Right cardiac atrium (tissue), 5 donors: Measurements from ENCODE around the gene CDKN2D. TPM values are rescaled to one million over a fixed set of nuclear protein-coding genes. Genes with fewer than 3 reads are reported as not detected.

Experiments used
- ATAC-seq, 2 donors: fragments of 200-7000 bp; cut with Tn5 transposase; one replicate each; pipeline versions ENCODE4 v1.8.0 to v1.9.1; 2020; ENCODE audit warnings: moderate library complexity in 2 of 2, mild to moderate bottlenecking in 1 of 2
- DNase-seq, 3 donors: peaks; one replicate each; pipeline ENCODE4 v3.0.0-alpha.2; 2020
- H3K27ac ChIP-seq: one replicate; pipeline ENCODE4 v1.5.1; 2013; ENCODE audit warnings: mild to moderate bottlenecking, low read length, control low read depth, moderate library complexity
- H3K27me3 ChIP-seq: one replicate; pipeline ENCODE4 v1.6.1; 2013; ENCODE audit not compliant: control insufficient read depth, insufficient read depth
- H3K4me1 ChIP-seq: one replicate; pipeline ENCODE4 v1.6.1; 2013; ENCODE audit warnings: low read length; ENCODE audit not compliant: control insufficient read depth, insufficient read depth
- H3K4me3 ChIP-seq: one replicate; pipeline ENCODE4 v1.5.1; 2013; ENCODE audit warnings: low read length, control low read depth
- H3K9me3 ChIP-seq: one replicate; pipeline ENCODE4 v1.6.1; 2013; ENCODE audit warnings: low read length; ENCODE audit not compliant: control insufficient read depth
- WGBS: extraction: QIAGEN DNeasy Blood & Tissue Kit; methylation state at CpG from one replicate; pipeline ENCODE4 v1.1.7; 2013; 5-methylcytosine and 5-hydroxymethylcytosine counted together
- intact Hi-C, 4 donors: fragments of 100-400 bp; cut with DNase I; formaldehyde crosslinking; loops; one replicate each; pipeline versions ENCODE4 v1.11.0 to v1.14.0; 2022 to 2023
- long read RNA-seq, 4 donors: library from polyadenylated mRNA; unstranded; transcript quantifications; one replicate each; pipeline ENCODE4 v2.0.0, GENCODE V29; 2020 to 2021
- polyA plus RNA-seq: library from polyadenylated mRNA; stranded (reverse); fragments of 200-250 nt; gene quantifications from one replicate; pipeline ENCODE4 v1.2.3, GENCODE V29; 2013
- total RNA-seq, 4 donors: library from RNA; stranded (reverse); fragmentation: NEBNext Ultra II Directional; extraction: Animal tissue kit (Norgen Biotek cat#: 25700); gene quantifications; one replicate each; pipeline ENCODE4 v1.2.1, GENCODE V29; 2021
- donor health status: healthy with polysubstance abuse.
- donor health status: DM: no; HTN: yes; CAD: no.
- donor health status: DM: no; HTN: no; CAD: no.
- donor health status: DM: no; HTN: yes; CAD: no; lungs with severe emphysema.
- donor health status: DM: yes; HTN: yes; CAD: no.

CDKN2D gene
- total RNA-seq (1 to 10 TPM; 6.1 to 7.6 (median 7.0) TPM), polyA plus RNA-seq (9.4 TPM)
- long read RNA-seq, donor 1, transcript CDKN2D-202 (2 exons, 1,422 nt), result major isoform, 19 of 24 reads
- long read RNA-seq, donor 1, partial matches to known transcripts, result 0 of 24 reads
- long read RNA-seq, donor 1, other reads (novel, unspliced or antisense), result 3 of 24 reads
- long read RNA-seq, donor 2, partial matches to known transcripts, result 2 of 7 reads
- long read RNA-seq, donor 2, other reads (novel, unspliced or antisense), result 0 of 7 reads
- long read RNA-seq, donor 3, partial matches to known transcripts, result 0 of 4 reads
- long read RNA-seq, donor 3, other reads (novel, unspliced or antisense), result 0 of 4 reads
- long read RNA-seq, donor 4, transcript CDKN2D-202 (2 exons, 1,422 nt), result major isoform, 9 of 11 reads
- long read RNA-seq, donor 4, partial matches to known transcripts, result 2 of 11 reads
- long read RNA-seq, donor 4, other reads (novel, unspliced or antisense), result 0 of 11 reads

DNA sequence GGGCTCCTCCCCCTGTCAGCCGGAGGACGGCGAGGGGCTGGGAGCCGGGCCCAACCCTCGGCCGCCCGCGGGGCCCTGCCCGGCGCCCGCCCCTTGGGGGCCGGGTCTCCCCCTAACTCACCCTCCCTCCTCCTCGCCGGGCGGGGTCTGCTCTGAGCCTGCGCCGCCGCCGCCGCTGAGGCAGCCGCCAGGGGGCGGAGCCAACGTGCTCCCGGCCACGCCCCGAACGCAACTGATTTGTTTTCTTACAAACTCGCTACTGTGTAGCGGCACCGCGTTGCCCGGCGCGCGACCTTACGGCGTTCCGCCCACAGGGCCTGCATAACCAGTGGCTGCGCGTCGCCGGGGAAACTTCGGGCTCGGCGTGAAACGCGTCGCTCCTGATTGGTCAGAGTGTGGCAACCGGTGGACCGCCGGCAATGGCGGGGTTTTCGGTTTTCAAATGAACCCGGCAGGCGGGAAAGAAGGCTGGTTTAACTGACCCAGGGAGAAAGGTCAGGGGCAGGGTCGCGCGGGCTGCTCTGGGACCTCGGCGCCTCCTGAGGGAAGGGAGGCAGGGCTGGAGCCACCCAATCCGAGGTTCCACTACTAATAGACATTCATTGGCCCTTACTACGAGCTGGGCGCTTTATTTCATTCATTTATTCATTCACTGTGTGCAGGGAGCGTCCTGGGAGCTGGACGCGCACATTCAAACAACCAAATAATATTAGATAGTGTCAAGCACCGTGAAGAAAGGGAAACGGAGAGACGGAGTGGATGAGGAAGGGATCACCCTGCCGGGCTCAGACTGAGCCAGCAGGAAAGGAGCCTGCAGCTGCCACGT lies at the start of gene CDKN2D:
CDKN2D (minus strand) TSS at position 154 of the 826 bp plus-strand sequence. CDS start 326 bp downstream, outside the sequence.
- peak within 1 kb of the TSS; percentile 46 for H3K27ac ChIP-seq
- WGBS, result under 1% methylated on average over 71 of the region's 71 CpGs
- H3K4me1 ChIP-seq, result no peaks in the 10 kb centered on the region
- no peaks in the 10 kb centered on the region for H3K9me3 ChIP-seq
- ATAC-seq, result peak; percentile 87 to 92
- H3K27me3 ChIP-seq, result no peaks in the 10 kb centered on the region
- peak within 1 kb of the TSS; percentile 74 for H3K4me3 ChIP-seq
- DNase-seq, result peak; percentile 100
- intact Hi-C loops, result loop anchor here in 1 of 4 donors (10.0 kb wide), 1 partner anchor 64 kb away; the partner anchor contains the start of gene KEAP1

DNA sequence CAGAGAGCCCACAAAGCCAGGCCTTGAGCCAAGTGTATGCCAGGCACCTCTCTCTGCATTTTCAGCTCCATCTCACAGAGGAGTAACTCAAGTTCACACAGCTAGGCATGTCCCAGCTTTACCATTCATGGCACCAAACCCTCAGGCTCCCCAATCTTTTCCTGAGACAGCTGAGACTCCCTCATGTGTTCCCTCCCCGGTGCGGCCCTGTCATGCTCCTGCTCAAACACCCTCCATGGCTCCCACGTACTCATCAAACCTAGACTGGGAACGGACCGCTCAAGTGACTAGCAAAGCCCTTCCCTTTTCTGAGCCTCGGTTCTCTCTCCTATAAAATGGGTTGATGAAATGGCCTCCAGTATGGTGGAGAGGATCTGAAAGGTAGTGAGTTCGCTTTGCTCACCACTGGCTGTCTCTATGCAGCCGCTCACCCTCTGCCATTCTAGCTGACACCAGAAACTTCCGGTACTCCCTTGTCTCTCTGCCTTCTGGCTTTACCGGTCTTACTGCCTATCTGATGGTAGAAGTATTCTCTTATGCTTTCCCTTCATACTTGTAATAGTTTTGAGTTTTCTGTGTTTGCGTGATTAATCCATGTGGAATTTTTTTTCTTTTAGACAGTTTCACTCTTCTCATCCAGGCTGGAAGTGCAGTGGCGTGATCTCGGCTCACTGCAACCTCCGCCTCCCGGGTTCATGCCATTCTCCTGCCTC lies 48.8 kb upstream of the CDKN2D start:
- ATAC-seq, result peak in 1 of 2 donors; percentile 12
- intact Hi-C loops, result no loop called here
- H3K27ac ChIP-seq, result no peak overlapping the region

DNA sequence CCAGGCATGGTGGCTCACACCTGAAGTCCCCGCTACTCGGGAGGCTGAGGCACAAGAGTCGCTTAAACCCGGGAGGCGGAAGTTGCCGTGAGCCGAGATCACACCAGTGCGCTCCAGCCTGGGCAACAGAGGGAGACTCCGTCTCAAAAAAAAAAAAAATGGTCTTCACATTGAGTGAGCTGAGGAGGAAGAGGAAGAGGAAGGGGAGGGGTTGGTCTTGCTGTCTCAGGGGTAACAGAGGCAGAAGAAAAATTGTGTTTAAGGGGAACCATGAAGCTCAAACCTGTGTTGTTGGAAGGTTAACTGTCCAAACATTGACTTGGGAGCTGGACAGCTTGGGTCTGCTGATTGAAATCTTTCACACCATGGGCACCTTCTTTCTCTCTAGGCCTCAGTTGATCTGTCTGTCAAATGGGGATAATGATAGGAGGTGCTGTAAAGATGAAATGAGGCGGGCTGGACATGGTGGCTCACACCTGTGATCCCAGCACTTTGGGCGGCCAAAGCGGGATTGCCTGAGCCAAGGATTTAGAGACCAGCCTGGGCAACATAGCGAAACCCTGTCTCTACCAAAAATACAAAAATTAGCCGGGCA lies 46.7 kb upstream of the CDKN2D start:
- Histone ChIP-seq H3K4me1 (peaks cover 17% of the 10 kb centered on the region), H3K27ac (peak overlapping the region; percentile 65)
- intact Hi-C loops, result no loop called here

More for the DNA sequence above, 48.8 kb upstream of the CDKN2D start:
- 87% methylated on average over 15 of the region's 15 CpGs for WGBS
- H3K4me1 ChIP-seq, result peaks cover 17% of the 10 kb centered on the region
- H3K4me3 ChIP-seq, result no peak overlapping the region
- DNase-seq, result no peak
- no peaks in the 10 kb centered on the region for H3K27me3 ChIP-seq
- no peaks in the 10 kb centered on the region for H3K9me3 ChIP-seq

DNA sequence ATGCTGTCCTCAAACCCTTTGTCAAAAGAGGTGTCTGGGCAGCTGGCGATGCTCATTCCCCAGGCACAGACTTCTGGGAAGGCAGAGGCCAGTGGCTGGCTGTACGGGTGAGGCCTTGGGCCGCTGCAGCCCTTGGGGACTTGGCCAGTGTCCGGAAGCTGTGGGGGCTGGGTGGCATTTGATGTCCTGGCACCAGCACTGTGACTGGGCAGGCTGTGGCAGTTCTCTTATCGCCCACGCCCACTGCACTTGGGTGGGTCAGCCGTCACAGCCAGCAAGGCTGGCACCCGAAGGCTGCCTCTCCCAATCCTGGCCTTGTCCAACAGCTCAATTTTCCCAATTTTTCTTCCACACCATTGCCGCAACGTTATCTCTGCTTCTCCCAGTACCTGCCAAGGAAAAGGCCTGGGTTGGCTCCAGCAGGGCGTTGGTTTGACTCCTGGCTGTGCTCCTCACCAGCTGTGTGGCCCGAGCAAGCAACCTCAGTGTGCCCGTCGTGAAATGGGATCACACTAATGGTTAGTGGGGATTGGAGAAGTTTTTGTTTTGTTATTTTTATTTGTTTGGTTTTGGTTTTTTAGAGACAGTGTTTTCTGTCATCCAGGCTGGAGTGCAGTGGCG lies 43.8 kb upstream of the CDKN2D start:
- H3K4me3 ChIP-seq, result no peak overlapping the region
- ATAC-seq (peak; percentile 93 to 97), DNase-seq (peak; percentile 85 to 94 (median 93))
- WGBS, result 30% methylated on average over 15 of the region's 15 CpGs
- intact Hi-C loops, result no loop called here
- H3K4me1 ChIP-seq, result peaks cover 17% of the 10 kb centered on the region
- H3K27ac ChIP-seq, result peak overlapping the region; percentile 93
- H3K27me3 ChIP-seq, result no peaks in the 10 kb centered on the region
- no peaks in the 10 kb centered on the region for H3K9me3 ChIP-seq

More for the DNA sequence above, 46.7 kb upstream of the CDKN2D start:
- no peak overlapping the region for H3K4me3 ChIP-seq
- ATAC-seq (no peak), DNase-seq (no peak)
- no peaks in the 10 kb centered on the region for H3K9me3 ChIP-seq
- 78% methylated on average over 14 of the region's 14 CpGs for WGBS
- no peaks in the 10 kb centered on the region for H3K27me3 ChIP-seq

DNA sequence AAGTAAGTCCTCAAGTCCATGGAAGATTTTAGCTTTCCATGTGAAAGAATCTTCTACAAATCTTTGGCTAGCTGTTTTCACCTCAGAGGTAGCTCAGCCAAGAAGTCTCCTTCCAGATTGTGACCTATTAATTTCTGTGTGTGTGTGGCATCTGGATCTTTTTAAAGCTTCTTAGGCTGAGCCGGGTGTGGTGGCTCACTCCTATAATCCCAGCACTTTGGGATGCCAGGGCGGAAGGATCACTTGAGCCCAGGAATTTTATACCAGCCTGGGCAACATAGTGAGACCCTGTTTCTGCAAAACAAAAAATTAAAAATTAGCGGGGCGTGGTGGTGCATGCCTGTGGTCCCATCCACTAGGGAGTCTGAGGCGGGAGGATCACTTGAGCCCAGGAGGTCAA lies 43.1 kb upstream of the CDKN2D start:
- no peak for ATAC-seq
- 82% methylated on average over 5 of the region's 5 CpGs for WGBS
- Histone ChIP-seq H3K27me3 (no peaks in the 10 kb centered on the region), H3K4me3 (no peak overlapping the region), H3K27ac (peak overlapping the region; percentile 70), H3K4me1 (peaks cover 14% of the 10 kb centered on the region), H3K9me3 (no peaks in the 10 kb centered on the region)
- intact Hi-C loops, result no loop called here
- no peak for DNase-seq

DNA sequence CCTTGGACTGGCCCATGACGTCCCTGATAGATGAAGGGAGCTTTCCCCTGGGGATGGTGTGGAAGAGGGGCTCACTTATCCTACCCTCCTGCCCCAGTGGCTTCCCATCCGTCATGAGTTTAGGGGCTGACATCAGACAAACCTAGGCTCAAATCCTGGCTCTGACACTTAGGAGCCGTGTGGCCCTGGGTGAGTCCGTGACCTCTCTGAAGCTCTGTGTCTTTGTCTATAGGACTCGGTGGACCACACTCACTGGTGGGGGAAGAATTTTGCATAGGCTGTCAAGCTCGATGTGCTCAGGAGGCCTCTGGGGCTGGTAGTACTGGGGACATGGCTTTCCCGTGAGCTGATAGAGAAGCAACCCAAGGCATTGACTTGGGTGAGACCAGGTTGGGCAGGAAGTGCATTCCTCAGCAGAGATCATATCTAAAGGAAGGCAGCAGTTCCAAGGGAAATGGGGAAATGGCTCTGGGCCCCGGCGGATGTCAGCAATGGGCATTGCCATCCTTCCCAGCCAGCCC lies 35.7 kb upstream of the CDKN2D start:
- ATAC-seq, result peak in 1 of 2 donors; percentile 48
- intact Hi-C loops, result no loop called here
- Histone ChIP-seq H3K27me3 (no peaks in the 10 kb centered on the region), H3K27ac (peak overlapping the region; percentile 99), H3K9me3 (no peaks in the 10 kb centered on the region), H3K4me1 (peaks cover 4% of the 10 kb centered on the region), H3K4me3 (peak overlapping the region; percentile 98)
- 60% methylated on average over 9 of the region's 9 CpGs for WGBS
- DNase-seq, result peak in 2 of 3 donors; percentile 38 to 65

DNA sequence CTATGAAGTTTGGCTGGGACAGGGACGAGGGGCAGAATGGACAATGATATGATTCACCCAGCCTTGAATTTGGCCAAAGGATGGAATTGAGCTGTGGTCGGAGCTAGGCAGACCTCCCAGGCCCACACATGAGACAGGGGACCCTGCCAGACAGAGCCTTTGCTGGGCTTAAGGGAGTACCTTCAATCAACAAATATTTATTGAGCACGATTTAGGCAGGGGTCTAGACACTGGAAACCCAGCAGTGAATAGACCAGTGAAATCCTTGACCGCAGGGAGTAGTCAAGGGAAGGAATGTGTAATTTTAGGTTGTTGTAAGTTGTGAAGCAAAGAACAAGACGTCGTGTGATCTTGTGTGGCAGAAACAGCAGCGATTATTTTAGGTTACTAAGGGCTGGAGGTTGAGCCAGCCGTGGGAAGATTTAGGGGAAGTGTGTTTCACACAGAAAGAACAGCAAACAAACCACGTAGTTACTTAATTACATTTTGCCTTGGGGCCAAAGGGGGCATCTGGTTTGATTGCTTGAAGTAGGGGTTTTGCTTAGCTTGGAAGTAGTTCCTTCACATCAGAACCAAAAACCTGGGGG lies 35.2 kb upstream of the CDKN2D start:
- Histone ChIP-seq H3K4me3 (peak overlapping the region; percentile 98), H3K4me1 (peaks cover 4% of the 10 kb centered on the region), H3K27ac (peak overlapping the region; percentile 99), H3K9me3 (no peaks in the 10 kb centered on the region), H3K27me3 (no peaks in the 10 kb centered on the region)
- ATAC-seq (peak in 1 of 2 donors; percentile 6), DNase-seq (no peak)
- WGBS, result 26% methylated on average over 9 of the region's 9 CpGs
- intact Hi-C loops, result no loop called here

DNA sequence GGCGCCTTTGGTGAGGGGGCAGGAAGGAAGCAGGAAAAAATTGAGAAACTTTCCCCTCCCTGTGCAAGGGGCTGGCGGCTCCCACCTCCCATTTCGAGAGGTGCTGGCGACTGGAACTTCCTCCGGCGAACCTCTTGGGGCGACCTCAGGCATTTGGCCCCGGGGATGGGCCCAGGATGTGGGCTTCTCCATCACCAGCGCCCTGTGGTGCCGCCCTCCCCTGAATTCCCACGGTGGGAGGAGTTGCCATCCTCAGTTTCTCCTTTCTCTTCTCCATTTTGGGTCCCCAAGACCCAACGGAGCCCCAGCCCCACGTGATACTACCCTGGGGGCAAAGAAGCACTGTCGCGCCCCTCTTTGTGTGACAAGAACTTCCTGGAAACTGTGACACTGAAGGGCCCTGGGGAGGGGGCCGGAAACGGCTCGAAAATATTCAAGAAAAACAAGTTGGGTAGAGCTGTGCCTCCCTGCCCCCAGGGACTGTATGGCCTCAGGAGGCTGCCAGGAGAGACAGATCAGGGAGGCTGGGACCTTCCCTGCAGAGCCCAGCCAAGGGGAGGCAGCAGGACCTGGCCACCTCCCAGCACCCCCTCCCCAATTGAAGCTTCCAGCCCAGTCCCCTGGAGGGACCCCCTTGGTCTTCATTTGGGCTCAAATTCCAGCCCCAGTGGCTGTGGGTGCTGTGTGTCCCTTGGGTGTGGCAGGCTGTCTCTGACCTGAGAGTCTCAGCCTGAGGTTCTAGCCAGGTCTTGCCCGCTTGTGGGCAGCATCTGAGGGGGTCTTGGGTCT lies 34.5 kb upstream of the CDKN2D start:
- intact Hi-C loops, result no loop called here
- 6% methylated on average over 19 of the region's 19 CpGs for WGBS
- H3K4me3 ChIP-seq, result peak overlapping the region; percentile 98
- H3K27ac ChIP-seq, result peak overlapping the region; percentile 99
- H3K4me1 ChIP-seq, result peaks cover 4% of the 10 kb centered on the region
- peak; percentile 57 to 78 (median 75) for DNase-seq
- no peaks in the 10 kb centered on the region for H3K27me3 ChIP-seq
- no peaks in the 10 kb centered on the region for H3K9me3 ChIP-seq
- ATAC-seq, result peak; percentile 32 to 61
